HG02840 (cell line): ENCODE data around the gene VPREB1.
"Not testable (repeated sequence)": the region's sequence is repeated elsewhere in the genome, so short reads cannot be mapped to it uniquely, and the experiment has no call there.

Experiments
- ATAC-seq: cut with Tn5 transposase; IDR thresholded peaks from one replicate; pipeline ENCODE4 v1.9.1; 2021; ENCODE audit warnings: mild to moderate bottlenecking, moderate library complexity, moderate number of reproducible peaks; ENCODE audit not compliant: unreplicated experiment, low FRiP score

The VPREB1 gene

DNA sequence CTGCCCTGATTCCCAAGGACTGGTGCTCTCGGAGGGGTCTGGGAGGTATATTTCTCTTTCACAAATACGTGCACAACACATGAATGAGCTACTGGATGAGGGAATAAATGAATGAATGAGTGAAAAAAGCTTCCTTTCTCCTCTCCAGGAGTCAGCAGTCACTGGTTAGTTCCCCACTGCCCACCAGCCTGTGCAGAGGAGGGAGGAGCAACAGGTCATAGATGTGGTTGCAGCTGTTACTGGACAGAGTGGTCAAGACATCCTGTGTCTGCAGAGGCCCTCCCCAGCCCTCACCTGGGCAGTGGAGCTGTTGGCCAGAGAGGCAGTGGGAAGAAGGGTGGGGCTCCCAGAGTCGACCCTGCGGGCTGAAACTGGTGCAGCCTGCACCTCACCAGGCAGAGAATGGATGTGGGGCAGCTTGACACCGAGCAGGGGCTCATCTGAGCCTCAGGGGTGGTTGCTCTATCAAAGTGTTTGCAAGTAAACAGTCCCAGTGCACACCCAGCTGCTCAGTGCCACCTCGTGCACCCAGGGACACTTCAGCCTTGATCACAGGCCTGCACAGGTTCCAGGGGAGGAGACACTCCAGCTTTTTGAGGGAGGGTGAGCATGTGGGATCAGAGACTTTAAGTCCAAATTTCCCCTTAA is 1.4 kb upstream of the VPREB1 start:
- no peak for ATAC-seq

DNA sequence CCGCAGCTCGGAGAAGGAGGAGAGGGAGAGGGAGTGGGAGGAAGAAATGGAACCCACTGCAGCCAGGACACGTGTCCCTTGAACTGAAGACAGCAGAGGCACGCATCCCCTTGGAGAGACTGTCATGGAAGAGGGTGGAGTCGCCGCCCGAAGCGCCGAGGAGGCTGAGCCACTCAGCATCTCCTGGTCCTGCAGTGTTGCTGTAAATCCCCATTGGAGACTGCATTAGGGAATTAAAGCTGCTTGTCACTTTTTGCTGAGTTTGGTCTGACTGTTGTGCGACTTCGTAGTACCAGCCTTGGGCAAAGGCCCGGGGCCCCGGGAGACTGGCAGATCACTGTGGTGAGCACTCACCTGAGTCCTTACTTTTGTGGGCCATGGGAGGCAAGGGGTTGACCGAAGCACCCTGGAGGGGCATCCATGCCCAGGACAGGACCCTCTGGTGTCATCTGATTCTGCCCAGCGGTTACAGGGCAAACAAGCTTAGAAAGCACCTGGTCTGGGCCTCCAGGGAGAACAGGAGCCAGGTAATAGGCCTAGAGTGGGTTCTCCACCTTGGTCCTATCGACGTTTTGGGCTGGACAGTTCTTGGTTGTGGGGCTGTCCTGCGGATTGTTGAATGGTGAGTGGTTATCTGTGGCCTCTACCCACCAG is 797 bp downstream of the VPREB1 start:
- no peak for ATAC-seq

DNA sequence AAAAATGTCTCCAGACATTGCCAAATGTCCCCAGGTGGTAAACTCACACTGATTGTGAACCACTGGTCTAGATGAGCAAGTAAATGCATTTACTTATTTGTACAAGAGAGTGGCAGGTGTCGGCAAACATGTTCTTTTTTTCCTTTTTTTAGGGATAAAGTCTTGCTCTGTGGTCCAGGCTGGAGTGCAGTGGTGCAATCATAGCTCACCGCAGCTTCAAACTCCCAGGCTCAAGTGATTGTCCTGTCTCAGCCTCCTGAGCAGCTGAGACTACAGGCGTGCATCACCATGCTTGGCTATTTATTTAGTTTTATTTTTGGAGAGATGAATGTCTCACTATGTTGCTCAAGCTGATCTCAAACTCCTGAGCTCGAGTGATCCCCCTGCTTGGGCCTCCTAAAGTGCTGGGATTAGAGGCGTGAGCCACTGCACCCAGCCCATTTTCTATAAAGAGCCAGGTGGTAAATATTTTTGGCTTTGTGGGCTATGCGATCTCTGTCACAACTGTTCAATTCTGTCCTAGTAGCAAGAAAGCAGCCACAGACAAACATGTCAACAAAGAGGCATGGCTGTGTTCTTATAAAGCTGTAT is 1.4 kb downstream of the VPREB1 start:
- no peak for ATAC-seq

DNA sequence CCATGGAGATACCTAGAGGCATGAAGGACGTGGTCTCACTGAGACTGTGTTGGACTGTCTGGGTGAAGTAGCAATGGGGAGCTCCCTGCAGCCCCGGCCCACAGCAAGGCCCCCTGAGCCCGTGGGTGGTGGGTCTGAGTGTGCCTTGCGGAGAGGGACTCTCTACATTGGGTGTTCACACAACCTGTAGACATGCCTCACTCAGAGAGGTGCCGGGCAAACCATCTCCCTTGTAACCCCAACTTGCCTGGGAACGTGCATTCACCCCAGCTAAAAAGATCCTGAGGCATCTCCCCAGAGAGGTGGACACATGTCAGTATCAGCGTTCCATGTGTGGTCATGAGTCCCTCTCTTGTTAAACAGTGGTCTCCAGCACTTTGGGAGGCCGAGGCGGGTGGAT is 2.1 kb downstream of the VPREB1 start:
- ATAC-seq = no peak

DNA sequence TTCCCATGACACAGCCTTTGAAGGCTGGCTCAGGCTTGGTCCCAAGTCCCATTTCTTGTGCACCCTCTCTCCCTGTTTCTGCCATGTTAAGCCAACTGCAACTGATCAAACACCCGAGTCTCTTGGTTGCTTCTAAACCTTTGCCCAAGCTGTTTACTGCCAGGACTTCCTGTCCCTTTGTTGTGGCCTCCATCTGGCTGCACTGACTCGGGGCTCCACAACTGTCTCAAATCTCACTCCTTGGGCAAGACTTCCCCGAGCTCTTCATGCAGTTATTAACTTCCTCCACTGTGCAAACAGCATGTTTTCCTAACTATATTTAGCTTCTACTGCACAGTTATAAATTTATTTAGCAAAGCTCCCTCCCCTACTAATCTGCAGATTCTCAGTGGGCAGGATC is 4.3 kb downstream of the VPREB1 start:
- no peak for ATAC-seq

DNA sequence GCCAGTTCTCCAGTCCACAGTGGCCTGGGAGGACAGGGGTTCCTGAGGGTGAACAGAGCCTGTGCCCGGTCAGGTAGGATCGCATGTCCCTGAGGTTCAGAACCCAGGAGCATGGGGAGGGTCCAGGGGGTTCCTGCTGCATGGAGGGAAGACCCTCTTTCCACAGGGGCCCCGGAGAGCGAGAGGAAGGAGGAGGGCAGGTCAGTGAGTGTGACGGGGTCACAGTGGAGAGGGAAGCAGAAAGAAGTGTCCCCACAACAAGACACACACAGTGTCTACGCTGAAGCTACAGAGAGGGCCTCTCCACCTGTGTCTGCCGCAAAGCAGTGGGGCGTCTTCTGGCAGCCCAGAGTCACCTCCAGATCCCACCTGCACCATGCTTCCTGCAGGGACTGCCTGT is 6.1 kb downstream of the VPREB1 start:
- not testable (repeated sequence) for ATAC-seq

DNA sequence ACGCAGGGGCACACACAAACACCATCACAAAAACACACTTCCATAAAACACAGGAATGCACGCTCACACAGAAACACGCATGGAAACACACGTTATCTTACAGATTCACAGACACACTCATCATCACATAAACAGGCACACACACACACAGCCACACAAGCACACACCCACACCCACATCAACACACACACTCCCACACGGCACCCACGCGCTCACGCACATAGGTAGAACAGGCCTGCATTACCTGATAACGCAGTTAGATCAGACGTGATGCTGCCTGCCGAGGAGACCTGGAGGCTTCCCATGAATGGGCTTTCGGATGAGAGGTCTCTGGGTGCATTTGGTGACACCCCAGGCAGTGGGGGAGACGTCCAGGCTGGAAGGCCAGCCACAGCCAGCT is 11.5 kb downstream of the VPREB1 start:
- not testable (repeated sequence) for ATAC-seq

DNA sequence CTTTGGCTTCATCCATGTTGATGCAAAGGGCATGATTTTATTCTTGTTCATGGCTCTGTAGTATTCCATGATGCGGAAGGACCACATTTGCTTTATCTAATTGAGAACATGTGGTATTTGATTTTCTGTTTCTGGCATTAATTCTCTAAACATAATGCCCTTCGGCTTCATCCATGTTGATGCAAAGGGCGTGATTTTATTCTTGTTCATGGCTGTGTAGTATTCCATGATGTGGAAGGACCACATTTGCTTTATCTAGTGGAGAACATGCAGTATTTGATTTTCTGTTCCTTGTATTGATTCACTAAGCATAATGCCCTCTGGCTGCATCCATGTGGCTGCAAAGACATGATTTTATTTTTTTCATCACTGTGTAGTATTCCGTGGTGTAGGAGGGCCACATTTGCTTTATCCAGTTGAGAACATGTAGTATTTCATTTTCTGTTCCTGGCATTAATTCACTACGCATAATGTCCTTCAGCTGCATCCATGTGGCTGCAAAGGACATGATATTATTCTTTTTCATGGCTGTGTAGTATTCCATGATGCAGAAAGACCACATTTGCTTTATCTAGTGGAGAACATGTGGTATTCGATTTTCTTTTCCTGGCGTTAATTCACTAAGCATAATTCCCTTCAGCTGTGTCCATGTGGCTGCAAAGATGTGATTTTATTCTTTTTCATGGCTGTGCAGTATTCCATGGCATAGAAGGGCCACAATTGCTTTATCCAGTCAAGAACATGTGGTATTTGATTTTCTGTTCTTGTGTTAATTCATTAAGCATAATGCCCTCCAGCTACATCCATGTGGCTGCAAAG is 14.2 kb downstream of the VPREB1 start:
- ATAC-seq = not testable (repeated sequence)

DNA sequence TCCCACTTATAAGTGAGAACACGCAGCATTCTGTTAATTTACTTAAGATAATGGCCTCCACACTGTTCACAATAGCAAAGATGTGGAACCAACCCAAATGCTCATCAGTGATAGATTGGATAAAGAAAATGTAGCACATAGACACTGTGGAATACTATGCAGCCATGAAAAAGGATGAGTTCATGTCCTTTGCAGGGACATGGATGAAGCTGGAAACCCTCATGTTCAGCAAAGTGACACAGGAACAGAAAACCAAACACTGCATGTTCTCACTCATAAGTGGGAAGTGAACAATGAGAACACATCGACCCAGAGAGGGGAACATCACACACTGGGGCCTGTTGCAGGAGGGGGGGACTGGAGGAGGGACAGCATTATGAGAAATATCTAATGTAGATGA is 15.6 kb downstream of the VPREB1 start:
- not testable (repeated sequence) for ATAC-seq

DNA sequence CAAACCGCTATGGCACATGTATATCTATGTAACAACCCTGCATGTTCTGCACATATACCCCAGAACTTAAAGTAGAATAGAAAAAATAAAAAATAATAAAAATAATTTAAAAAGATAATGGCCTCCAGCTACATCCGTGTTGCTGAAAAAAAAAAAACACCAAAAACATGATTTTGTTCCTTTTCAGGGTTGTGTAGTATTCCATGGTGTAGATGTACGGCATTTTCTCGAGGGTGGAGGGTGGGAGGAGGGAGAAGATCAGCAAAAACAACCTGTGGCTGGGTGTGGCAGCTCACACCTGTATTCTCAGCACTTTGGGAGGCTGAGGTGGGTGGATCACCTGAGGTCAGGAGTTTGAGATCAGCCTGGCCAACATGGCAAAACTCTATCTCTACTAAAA is 16.0 kb downstream of the VPREB1 start:
- ATAC-seq = not testable (repeated sequence)

DNA sequence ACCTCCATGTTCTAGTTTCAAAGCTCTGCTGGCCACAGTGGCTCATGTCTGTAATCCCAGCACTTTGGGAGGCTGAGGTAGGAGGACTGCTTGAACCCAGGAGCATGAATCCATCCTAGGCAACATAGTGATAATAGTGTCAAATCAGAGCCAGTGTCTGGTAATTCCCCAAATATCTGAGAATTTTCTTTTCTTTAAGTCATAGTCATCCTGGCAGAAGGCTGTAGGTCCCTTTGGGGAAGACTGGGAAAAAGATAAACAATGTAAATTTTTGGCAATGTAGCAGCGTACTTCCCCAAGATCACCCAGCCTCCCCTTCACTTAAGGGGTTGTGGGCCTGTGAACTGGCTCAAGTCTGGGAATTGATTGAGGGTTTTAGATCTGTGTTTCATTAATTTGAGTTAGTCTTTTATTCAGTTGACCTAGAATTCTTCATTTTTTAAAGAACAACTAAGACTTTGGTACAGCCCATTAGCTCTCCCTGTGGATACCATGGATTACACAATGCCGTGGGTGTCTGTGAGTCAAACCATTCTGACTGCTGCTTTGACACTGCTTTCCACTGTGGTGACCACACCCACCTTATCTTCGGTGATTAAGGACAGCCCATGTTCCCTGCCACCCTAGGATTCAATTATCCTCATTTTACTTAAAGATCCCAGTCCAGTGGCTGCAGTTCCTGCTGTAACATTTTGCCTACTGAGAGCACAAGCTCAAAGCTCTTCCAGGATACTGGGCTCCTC is 17.9 kb downstream of the VPREB1 start:
- ATAC-seq = not testable (repeated sequence)

DNA sequence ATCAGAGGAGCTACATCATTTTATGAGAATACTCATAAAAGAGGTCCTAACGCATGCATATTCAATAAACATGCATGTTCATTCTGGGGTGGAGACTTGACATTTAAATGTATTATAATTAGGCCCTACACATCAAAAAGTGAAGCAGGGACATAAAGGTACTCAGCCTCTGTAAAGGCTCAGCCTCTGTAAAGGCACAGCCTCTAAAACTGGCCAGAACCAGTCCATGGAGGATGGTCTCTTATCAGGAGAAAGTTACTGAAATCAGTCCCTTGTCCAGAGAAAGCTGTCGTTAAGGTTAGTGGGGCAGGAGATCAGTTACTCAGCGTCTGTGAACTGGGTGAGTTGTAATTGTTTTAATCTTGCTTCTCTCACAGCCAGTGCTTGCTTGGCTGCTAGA is 19.2 kb downstream of the VPREB1 start:
- not testable (repeated sequence) for ATAC-seq

DNA sequence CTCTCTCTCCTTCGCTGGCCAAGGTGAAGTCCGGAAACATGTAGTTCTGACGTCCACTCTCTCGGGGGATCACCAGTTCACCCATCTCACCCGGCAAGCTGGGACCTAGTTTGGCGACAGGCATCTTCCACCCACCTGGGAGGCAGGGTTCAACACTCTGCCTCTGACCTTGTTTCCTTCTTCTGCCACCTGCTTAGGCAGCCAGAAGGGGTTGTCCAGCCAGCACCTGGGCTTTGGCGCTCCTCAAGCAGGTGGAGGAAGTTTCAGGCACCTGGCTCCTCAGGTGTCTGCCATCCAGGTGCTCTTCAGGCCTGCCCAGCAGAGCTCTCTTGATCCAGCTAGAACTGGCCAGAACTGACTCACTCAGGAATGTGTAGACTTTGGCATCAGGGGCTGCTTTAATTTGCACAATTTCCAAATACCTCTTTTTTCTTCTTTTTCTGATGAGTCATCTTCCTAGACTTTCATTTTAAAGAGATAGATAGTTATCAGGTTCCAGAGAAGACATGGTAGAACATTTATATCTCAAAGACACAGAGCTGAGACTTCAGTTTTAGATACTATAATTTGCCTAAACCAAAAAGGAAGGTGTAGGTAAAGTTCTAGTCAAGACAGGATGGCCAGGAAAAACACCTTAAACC is 25.6 kb downstream of the VPREB1 start:
- ATAC-seq = not testable (repeated sequence)

DNA sequence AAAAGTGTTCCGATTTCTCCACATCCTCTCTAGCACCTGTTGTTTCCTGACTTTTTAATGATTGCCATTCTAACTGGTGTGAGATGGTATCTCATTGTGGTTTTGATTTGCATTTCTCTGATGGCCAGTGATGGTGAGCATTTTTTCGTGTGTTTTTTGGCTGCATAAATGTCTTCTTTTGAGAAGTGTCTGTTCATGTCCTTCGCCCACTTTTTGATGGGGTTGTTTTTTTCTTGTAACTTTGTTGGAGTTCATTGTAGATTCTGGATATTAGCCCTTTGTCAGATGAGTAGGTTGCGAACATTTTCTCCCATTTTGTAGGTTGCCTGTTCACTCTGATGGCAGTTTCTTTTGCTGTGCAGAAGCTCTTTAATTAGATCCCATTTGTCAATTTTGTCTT is 32.8 kb downstream of the VPREB1 start:
- ATAC-seq = not testable (repeated sequence)

DNA sequence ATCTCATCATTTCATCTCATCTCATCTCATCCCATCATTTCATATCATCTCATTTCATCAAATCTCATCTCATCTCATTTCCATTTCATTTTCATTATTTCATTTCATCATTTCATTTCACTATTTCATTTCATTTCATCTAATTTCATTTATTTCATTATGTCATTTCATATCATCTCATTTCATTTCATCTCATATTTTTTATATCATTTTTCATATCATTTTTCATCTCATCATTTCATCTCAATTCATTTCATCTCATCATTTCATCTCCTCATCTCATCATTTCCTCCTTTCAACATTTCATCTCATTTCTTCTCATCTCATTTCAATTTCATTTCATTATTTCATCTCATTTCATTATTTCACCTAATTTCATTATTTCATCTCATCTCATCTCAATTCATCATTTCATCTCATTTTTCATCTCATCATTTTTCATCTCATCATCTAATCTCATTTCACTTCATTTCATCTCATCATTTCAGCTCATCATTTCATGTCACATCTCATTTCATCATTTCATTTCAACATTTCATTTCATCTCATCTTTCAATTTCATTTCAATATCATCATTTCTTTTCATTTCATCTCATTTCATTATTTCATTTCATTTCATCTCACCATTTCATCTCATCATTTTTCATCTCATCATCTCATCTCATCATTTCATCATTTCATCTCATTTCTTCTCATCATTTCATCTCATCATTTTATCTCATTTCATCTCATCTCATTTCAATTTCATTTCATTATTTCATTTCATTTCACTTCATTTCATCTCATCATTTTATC is 40.6 kb downstream of the VPREB1 start:
- not testable (repeated sequence) for ATAC-seq

DNA sequence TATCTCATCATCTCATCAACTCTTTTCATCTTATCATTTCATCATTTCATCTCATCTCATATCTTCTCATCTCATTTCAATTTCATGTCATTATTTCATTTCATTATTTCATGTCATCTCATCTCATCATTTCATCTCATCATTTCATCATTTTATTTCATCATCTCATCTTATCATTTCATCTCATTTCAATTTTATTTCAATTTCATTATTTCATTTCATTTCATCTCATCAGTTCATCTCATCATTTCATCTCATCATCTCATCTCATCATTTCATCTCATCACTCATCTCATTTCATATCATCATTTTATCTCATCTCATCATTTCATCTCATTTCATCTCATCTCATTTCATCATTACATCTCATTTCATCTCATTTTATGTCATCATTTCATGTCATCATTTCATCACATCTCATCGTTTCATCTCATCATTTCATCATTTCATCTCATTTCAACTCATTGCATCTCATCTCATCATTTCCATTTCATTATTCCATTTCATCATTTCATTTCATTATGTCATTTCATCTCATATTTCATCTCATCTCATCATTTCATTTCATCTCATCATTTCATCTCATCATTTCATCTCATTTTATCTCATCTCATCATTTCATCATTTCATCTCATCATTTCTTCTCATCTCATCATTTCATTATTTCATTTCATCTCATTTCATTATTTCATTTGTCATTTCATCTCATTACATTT is 42.0 kb downstream of the VPREB1 start:
- ATAC-seq = not testable (repeated sequence)

DNA sequence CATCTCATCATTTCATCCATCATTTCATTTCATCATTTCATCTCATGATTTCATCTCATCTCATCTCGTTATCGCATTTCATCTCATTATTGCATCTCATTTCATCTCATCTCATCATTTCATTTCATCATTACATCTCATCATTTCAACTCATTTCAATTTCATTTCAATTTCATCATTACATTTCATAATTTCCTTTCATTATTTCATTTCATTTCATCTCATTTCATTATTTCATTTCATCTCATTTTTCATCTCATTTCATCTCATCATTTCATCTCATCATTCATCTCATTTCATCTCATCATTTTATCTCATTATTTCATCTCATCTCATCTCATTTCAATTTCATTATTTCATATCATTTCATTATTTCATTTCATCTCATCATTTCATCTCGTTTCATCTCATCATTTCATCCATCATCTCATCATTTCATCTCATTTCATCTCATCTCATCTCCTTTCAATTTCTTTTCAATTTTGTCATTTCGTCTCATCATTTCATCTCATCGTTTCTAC is 42.6 kb downstream of the VPREB1 start:
- ATAC-seq = not testable (repeated sequence)

DNA sequence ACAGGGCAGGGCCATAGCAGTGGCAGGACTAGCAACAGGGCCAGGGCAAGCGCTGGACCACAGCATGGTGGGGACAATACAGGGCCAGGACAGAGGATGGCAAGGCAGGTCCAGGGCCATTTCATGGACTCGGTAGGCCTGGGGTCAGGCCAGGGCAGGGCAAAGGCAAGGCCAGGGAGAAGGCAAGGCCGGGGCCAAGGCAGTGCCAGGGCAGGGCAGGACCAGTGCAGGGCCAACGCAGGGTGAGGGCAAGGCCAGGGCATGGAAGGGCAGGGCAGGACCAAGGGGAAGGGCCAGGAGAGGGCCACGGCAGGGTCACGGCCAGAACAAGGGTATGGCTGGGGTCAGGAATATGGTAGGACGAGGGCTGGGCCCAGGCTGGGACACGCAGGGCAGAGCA is 45.1 kb downstream of the VPREB1 start:
- ATAC-seq = not testable (repeated sequence)
